Peyer's patch (tissue), 4 donors: Measurements from ENCODE around the gene NCS1. TPM values are rescaled to one million over a fixed set of nuclear protein-coding genes. Genes with fewer than 3 reads are reported as not detected.

Experiments
- DNase-seq, 3 donors: peaks; one replicate each; pipeline ENCODE4 v3.0.0-alpha.2; 2017 to 2019
- H3K27ac ChIP-seq, 4 donors: fragments of 200-600 bp; sonication (generic); one replicate each; pipeline ENCODE4 v1.5.1; 2016 to 2019
- H3K27me3 ChIP-seq, 2 donors: fragments of 200-600 bp; sonication (generic); one replicate each; pipeline ENCODE4 v1.5.1; 2019
- H3K36me3 ChIP-seq, 3 donors: fragments of 200-600 bp; sonication (generic); one replicate each; pipeline ENCODE4 v1.5.1; 2016 to 2019
- H3K4me1 ChIP-seq, 4 donors: fragments of 200-600 bp; sonication (generic); one replicate each; pipeline ENCODE4 v1.5.1; 2016 to 2019
- H3K4me3 ChIP-seq, 4 donors: fragments of 200-600 bp; sonication (generic); 1 replicate in 3 of 4; 2 replicates in 1 of 4; pipeline ENCODE4 v1.5.1; 2016 to 2019; ENCODE audit warnings: mild to moderate bottlenecking in 1 of 4
- H3K9me3 ChIP-seq, 4 donors: fragments of 200-600 bp; sonication (generic); one replicate each; pipeline ENCODE4 v1.5.1; 2016 to 2019; ENCODE audit warnings: mild to moderate bottlenecking in 1 of 4
- POLR2A ChIP-seq, 2 donors: fragments of 450-650 bp; IDR thresholded peaks; one replicate each; pipeline ENCODE4 v1.5.1; 2017; ENCODE audit warnings: antibody characterized with exemption in 2 of 2, mild to moderate bottlenecking in 2 of 2, moderate library complexity in 2 of 2
- total RNA-seq, 4 donors: library from RNA; depleted of rRNA; stranded (reverse); fragments of >200 nt; gene quantifications; one replicate each; pipeline ENCODE4 v1.1.0, GENCODE V29; 2016
- TF ChIP-seq, protein P1 (sequence below), 6 experiments: fragments of 450-650 bp in 4 of 6; fragments of 200-600 bp in 2 of 6; sonication (generic) in 1 of 6; IDR thresholded peaks; one replicate each; pipeline ENCODE4 v1.5.1; 2017 to 2019; ENCODE audit warnings: antibody characterized with exemption in 6 of 6, mild to moderate bottlenecking in 3 of 6, moderate library complexity in 1 of 6

The NCS1 gene
- total RNA-seq, 4 donors from 2014 or later: 0.70 to 6.6 (median 4.1) TPM

DNA sequence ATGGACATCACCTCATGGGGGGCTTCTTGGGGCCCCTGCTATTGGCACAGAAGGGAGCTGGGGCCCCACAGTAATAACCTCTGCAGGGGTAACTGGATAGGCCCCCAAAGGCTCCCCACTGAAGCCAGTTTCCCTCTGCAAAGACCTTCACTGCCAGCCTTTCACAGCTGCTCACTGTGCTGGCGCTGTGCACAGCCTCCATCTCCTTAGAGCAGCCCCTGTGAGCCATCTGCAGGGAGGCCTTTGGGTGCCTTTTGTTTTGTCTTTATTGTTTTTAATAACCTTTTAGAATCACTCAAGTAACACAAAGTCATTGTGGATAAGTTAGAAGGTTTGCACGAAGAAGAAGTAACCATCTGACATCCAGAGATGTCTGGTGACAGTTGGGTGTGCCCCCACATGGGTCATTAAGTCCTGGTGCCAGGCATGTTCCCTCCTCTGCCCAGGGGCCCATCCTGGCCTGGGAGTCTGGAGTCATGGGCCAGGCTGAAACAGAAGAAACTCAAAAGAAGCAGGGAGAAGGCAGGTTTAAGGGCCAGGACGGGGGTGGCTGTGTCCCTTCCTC, 42.7 kb downstream of the NCS1 start:
- Histone ChIP-seq H3K4me1 (no peaks in the 10 kb centered on the region), H3K27ac (no peak overlapping the region), H3K4me3 (no peak overlapping the region), H3K9me3 (no peaks in the 10 kb centered on the region), H3K27me3 (no peaks in the 10 kb centered on the region), H3K36me3 (no peaks in the 10 kb centered on the region)
- TF ChIP-seq POLR2A (IDR thresholded peaks at IDR 0.05): no peak
- TF ChIP-seq, protein P1, sequence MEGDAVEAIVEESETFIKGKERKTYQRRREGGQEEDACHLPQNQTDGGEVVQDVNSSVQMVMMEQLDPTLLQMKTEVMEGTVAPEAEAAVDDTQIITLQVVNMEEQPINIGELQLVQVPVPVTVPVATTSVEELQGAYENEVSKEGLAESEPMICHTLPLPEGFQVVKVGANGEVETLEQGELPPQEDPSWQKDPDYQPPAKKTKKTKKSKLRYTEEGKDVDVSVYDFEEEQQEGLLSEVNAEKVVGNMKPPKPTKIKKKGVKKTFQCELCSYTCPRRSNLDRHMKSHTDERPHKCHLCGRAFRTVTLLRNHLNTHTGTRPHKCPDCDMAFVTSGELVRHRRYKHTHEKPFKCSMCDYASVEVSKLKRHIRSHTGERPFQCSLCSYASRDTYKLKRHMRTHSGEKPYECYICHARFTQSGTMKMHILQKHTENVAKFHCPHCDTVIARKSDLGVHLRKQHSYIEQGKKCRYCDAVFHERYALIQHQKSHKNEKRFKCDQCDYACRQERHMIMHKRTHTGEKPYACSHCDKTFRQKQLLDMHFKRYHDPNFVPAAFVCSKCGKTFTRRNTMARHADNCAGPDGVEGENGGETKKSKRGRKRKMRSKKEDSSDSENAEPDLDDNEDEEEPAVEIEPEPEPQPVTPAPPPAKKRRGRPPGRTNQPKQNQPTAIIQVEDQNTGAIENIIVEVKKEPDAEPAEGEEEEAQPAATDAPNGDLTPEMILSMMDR (IDR thresholded peaks at IDR 0.05): no peak
- no peak for DNase-seq

DNA sequence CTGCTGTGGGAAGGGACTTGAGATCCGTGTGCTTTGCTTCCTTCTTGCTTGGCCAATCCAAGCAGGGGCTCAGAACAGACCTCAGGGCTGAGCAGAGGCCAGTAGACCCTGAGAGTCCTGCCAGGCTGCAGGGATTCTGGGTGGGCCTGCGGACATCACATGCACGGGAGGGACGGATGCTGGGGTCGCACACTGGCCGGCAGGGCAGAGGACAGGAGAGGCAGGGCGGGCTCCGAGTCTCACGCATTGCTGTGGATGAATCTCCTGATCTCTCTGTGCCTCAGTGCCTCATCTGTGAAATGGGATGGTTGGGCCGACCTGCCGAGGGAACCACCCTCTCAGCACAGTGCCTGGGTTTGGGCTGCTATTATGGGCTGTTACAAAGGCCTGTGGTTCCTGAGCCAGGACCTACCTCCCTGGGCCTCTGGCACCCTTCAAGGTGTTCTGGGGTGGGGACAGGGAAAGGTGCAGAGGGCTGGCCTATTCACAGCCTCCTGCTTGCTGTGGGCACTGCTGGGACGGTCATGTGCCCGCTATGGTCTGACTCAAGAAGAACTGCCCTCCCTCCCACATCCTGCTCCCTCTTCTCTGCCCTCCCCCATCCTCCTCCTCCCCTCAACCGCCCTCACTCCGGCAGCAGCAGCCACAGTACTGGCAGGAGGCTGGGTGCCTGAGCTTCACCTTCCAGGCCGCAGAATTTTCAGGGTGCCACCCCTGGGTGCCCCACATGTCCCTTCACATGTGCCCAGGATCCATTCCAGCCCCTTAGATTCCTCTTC, 43.3 kb downstream of the NCS1 start:
- TF ChIP-seq, protein P1 (IDR thresholded peaks at IDR 0.05): no peak
- no peak for TF ChIP-seq POLR2A (IDR thresholded peaks at IDR 0.05)
- no peak for DNase-seq
- no peaks in the 10 kb centered on the region for H3K9me3 ChIP-seq
- H3K4me3 ChIP-seq: no peak overlapping the region
- no peaks in the 10 kb centered on the region for H3K27me3 ChIP-seq
- H3K36me3 ChIP-seq: no peaks in the 10 kb centered on the region
- no peak overlapping the region for H3K27ac ChIP-seq
- H3K4me1 ChIP-seq: no peaks in the 10 kb centered on the region

DNA sequence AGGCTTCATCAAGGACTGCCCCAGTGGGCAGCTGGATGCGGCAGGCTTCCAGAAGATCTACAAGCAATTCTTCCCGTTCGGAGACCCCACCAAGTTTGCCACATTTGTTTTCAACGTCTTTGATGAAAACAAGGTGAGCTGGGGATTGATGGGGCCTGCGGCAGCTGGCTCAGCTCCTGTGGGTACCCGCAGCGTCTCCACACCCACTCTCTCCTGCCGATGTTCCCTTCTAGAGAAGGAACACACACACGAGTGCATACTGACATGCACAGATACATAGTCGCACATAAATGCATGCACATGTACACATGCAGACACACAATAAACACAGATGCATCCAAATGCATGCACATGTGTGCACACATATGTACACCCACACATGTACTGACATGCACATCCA, 45.6 kb downstream of the NCS1 start:
- Histone ChIP-seq H3K27ac (no peak overlapping the region), H3K27me3 (no peaks in the 10 kb centered on the region), H3K4me3 (no peak overlapping the region), H3K36me3 (no peaks in the 10 kb centered on the region), H3K4me1 (no peaks in the 10 kb centered on the region), H3K9me3 (no peaks in the 10 kb centered on the region)
- TF ChIP-seq, protein P1 (IDR thresholded peaks at IDR 0.05): no peak
- DNase-seq: no peak

DNA sequence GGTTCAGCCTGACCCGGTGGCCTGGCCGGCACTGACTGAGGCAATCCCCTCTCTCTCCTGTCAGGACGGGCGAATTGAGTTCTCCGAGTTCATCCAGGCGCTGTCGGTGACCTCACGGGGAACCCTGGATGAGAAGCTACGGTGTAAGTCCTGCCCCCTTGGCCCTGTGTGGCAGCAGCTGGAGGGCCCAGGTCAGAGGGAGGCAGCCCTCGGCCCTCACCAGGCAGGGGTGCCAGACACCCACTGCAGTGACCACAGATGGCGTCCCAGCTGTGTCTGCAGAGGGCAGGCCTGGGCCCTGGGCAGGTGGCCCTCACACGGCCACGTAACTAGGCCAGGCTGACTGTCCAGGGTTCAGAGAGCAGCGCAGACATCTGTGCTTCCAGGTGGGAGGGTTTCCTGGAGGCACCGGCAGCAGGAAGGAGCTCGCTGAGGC, 47.5 kb downstream of the NCS1 start:
- no peak for TF ChIP-seq POLR2A (IDR thresholded peaks at IDR 0.05)
- TF ChIP-seq, protein P1 (IDR thresholded peaks at IDR 0.05): no peak
- no peaks in the 10 kb centered on the region for H3K27me3 ChIP-seq
- peak overlapping the region in 1 of 4 donors; percentile 42 for H3K27ac ChIP-seq
- no peak for DNase-seq
- no peaks in the 10 kb centered on the region for H3K4me1 ChIP-seq
- no peaks in the 10 kb centered on the region for H3K9me3 ChIP-seq
- H3K4me3 ChIP-seq: no peak overlapping the region
- H3K36me3 ChIP-seq: no peaks in the 10 kb centered on the region

DNA sequence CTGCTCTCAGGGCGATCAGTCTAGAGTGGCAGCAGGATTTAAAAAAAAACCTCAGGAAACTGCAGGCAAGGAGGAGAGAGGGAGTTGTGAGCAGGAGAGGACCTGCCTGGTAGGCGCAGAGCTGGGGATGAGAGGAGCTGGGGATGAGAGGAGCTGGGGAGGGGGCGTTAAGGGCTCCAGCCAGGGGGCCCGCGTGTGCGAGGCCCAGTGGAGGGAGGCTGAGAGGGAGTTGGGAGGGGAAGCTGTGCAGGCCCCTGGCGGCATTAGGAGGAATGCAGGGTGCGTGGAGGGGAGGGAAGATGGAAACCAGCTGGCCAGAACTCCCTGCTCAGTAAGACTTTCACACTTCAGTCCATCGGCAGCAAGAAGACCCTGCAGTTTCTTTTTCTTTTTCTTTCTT, 48.1 kb downstream of the NCS1 start:
- Histone ChIP-seq H3K36me3 (no peaks in the 10 kb centered on the region), H3K4me1 (no peaks in the 10 kb centered on the region), H3K4me3 (no peak overlapping the region), H3K27ac (peak overlapping the region in 1 of 4 donors; percentile 42), H3K9me3 (no peaks in the 10 kb centered on the region), H3K27me3 (no peaks in the 10 kb centered on the region)
- no peak for TF ChIP-seq POLR2A (IDR thresholded peaks at IDR 0.05)
- TF ChIP-seq, protein P1 (IDR thresholded peaks at IDR 0.05): peak in 1 of 6 experiments; percentile 16
- no peak for DNase-seq
